GM12892 (cell line): ENCODE data around the gene SEC14L2.
A peak's percentile ranks its signal among the peaks of the same experiment; 100 is the strongest.
"Not testable (repeated sequence)": the region's sequence is repeated elsewhere in the genome, so short reads cannot be mapped to it uniquely, and the experiment has no call there.

Experiments
- DNase-seq: peaks from one replicate; pipeline ENCODE4 v3.0.0; 2011; ENCODE audit not compliant: insufficient read length
- FAIRE-seq: peaks from 2 replicates; lab custom pipeline; 2011; peaks lifted over from hg19 to GRCh38; lab: Jason Lieb, UNC
- POLR2A ChIP-seq: IDR thresholded peaks from 2 replicates; pipeline ENCODE4 v1.6.1; 2011; ENCODE audit warnings: low read depth, low read length, control low read depth
- POLR2AphosphoS5 ChIP-seq: IDR thresholded peaks from 2 replicates; pipeline ENCODE4 v1.6.1; 2011; ENCODE audit warnings: low read depth, low read length, control low read depth
- TAF1 ChIP-seq: IDR thresholded peaks from 2 replicates; pipeline ENCODE4 v1.6.1; 2011; ENCODE audit warnings: low read depth, mild to moderate bottlenecking, control low read depth, low read length, borderline replicate concordance

Gene SEC14L2

DNA sequence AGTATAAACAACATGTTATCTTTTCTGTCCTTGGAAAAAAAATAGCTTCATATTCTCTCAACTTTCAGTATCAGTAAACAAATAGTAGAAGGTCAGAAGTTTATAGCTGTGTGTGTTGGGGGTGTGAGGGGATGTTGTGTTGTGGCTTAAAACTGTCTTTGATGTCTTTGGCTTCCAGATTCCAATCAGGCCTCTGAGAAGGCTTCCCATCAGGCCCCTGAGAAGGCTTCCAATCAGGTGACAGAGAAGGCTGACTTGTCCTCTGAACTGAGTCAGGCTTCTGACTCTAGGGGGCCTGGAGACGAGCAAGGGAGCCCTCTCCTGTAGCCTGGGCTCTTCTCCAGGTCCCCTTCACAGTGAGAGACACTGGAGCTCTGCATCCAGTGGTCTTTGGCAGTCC, 38.0 kb downstream of the SEC14L2 start:
- FAIRE-seq (no peak), DNase-seq (no peak)
- TF ChIP-seq POLR2AphosphoS5: no peak
- no peak for TF ChIP-seq POLR2A
- TF ChIP-seq TAF1: no peak

DNA sequence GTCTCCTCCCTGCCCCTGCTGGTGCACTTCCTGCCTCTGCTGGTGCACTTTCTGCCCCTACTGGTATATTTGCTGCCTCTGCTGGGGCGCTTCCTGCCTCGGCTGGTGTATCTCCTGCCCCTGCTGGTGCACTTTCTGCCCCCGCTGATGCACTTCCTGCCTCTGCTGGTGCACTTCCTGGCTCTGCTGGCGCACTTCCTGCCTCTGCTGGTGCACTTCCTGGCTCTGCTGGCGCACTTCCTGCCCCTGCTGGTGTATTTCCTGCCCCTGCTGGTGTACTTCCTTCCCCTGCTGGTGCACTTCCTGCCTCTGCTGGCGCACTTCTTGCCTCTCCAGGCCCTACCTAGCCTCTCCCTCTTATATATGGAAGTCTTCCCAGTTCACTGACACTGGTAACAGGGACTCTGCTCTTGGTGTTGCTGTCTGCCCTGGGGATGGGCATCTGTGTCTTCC, 38.9 kb downstream of the SEC14L2 start:
- DNase-seq: no peak
- peak; percentile 99 for FAIRE-seq
- no peak for TF ChIP-seq POLR2AphosphoS5
- no peak for TF ChIP-seq POLR2A
- no peak for TF ChIP-seq TAF1

GRCh38 chr22:30436196-30436595, 39.4 kb downstream of the SEC14L2 start:
- TF ChIP-seq TAF1 (no peak), POLR2A (no peak), POLR2AphosphoS5 (no peak)
- DNase-seq (no peak), FAIRE-seq (no peak)

DNA sequence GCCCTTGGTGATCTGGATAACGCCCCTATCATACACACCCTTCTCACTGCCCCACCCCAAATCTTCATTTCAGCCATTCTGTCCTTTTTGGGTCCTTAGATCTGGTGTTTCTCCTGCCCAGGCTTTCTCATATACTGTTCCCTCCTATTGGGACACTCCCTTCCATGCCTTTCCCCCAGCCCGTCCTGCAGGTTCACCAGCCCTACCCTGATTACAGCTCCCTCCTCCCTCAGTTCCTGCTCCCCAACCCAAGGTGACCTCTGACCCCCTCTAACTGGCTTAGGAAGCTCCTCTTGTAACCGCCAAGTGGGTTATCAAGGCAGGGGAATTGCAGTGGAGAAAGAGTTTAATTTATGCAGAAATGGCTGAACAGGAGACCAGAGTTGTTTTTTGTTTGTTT, 41.7 kb downstream of the SEC14L2 start:
- DNase-seq (no peak), FAIRE-seq (no peak)
- TF ChIP-seq POLR2A: no peak
- TF ChIP-seq POLR2AphosphoS5: no peak
- TF ChIP-seq TAF1: no peak

DNA sequence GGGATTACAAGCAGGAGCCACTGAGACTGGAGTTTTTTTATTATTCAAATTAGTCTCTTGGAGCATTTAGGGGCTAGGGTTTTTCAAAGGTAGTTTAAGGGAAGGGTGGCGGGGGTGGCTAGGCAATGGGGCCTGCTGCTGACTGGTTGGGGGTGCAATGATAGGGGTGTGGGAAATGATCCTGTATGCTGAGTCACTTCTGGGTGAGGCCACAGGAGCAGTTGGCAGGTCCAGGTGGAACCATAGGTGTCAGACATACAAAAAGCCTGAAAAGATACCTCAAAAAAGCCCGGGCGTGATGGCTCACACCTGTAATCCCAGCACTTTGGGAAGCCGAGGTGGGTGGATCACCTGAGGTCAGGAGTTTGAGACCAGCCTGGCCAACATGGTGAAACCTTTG, 42.4 kb downstream of the SEC14L2 start:
- DNase-seq (no peak), FAIRE-seq (no peak)
- TF ChIP-seq TAF1 (no peak), POLR2A (no peak), POLR2AphosphoS5 (no peak)

DNA sequence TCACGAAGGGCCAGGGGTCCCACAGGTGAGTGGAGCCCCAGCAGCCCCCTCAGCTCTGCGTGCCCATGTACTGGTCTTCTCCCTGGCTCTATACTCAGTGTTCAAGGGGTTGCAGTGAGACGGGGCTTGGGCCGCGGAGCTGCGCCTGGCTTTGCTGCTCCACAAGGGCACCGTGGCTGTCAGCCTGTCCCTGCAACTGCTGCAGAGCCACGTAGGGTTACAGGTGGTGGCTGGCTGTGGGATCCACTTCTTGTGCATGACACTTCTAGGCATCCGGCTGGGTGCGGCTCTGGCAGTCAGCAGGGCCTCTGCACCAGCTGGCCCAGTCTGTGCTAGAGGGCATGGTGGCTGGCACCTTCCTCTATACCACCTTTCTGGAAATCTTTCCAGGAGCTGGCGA, 43.0 kb downstream of the SEC14L2 start:
- FAIRE-seq: no peak
- no peak for DNase-seq
- TF ChIP-seq POLR2A (no peak), TAF1 (no peak), POLR2AphosphoS5 (no peak)

DNA sequence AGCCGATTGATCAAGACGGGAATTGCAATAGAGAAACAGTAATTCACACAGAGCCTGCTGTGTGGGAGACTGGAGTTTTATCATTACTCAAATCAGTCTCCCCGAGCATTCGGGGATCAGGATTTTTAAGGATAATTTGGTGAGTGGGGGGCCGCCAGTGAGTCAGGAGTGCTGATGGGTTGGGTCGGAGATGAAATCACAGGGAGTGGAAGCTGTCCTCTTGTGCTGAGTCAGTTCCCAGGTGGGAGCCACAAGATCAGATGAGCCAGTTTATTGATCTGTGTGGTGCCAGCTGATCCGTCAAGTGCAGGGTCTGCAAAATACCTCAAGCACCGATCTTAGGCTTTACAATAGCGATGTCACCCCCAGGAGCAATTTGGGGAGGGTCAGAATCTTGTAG, 44.3 kb downstream of the SEC14L2 start:
- FAIRE-seq (no peak), DNase-seq (no peak)
- TF ChIP-seq TAF1: no peak
- TF ChIP-seq POLR2A: no peak
- TF ChIP-seq POLR2AphosphoS5: no peak

DNA sequence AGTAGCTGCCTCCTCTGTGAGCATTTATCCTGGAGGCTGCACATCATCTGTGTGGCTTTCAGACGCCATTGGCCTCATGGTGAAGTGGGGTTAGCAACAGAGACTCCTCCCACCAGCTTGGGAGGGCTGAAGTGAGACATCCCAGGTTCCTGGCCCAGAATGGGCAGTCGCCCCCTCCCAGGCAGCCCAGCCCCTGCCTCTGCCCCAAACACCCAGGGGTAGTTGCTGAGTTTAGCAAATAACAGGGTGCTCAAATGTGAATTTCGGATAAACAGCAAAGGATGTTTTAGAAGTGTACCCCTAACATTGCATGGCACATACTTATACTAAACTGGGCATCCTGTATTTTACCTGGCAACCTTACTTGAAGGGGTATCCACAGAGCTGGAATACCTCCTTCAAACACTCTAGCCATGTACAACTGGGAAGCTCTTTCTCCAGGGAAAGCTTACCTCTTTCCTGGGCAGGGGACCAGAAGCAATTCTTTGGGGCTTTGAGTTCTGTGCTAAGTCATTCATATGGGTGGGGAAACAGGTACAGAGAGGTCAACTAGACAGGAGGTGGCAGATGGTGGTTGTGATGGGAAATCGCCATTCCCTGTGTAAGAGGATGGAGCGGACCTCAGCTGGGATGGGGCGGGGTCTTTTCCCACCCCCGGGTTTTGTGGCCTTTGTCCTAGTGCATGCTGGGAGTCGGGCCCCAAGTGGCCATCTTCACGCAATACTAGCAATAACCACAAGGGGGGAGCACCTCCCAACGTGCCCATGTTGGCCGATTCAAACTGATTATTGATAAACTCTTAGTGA, 48.0 kb downstream of the SEC14L2 start:
- FAIRE-seq: peak; percentile 86
- TF ChIP-seq POLR2AphosphoS5 (peak; percentile 78), POLR2A (peak; percentile 81), TAF1 (no peak)
- peak; percentile 73 for DNase-seq

GRCh38 chr22:30445438-30446145, 48.8 kb downstream of the SEC14L2 start:
- FAIRE-seq (peak; percentile 56), DNase-seq (no peak)
- TF ChIP-seq POLR2A (no peak), TAF1 (no peak), POLR2AphosphoS5 (no peak)

- DNase-seq (no peak), FAIRE-seq (no peak)
- TF ChIP-seq TAF1 (no peak), POLR2A (no peak), POLR2AphosphoS5 (no peak)
These were observed 50.8 kb downstream of the SEC14L2 start for GRCh38 chr22:30447656-30448055.

GRCh38 chr22:30451488-30451887, 54.7 kb downstream of the SEC14L2 start:
- DNase-seq, FAIRE-seq: not testable (repeated sequence)

- TF ChIP-seq POLR2A: no peak
- TF ChIP-seq TAF1: no peak
- no peak for TF ChIP-seq POLR2AphosphoS5
- no peak for FAIRE-seq
- DNase-seq: no peak
These were observed 56.0 kb downstream of the SEC14L2 start for GRCh38 chr22:30452861-30453260.
